ENCODE measurements around the gene SOX1. TPM values are rescaled to one million over a fixed set of nuclear protein-coding genes. Genes with fewer than 3 reads are reported as not detected.

SOX1 gene
- total and polyA plus RNA-seq, 9 of the 15 experiments (the other 6 are each of a cell fraction or from before 2014, with no cell fraction given): not detected

DNA sequence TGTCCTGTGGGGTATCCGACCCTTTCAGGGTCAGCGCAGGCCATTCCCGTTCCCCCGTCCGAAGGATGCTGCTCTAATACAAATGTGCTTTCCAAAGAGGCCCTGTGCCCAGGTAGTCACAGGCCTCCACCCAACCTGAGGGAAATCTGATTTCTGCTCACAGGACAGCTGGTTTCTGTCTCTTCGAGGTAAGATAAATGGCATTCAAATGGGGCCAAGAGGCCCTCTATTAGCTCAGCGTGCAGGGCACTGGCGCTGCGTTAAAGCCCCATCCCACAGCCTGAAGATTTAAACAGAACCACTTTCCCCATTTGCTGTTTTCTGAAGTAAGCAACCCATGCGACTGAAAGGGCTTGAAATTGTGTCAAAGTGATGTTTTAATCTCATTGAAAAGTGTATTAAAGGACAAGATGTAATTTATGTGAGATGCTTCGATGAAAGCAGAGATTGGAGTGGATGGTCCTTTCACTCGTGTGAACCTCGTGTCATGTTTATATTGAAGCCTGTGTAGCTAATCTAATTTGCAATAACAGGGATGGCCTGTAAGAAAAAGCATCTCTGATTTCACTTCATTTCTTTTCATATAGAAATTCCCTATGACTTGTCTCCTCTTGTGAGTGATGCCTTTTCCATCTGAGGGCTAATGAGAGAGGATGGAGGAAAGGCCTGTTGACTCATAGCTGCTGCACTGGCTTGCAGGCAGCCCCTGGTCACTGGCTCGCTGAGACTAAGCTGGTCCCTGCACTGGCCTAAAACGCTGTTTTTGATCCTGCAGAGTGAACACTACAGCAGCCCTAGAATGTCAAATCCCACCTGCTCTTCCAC is 7.3 kb upstream of the SOX1 start:
- in situ Hi-C loops (cut with MboI) (no loop called here), intact Hi-C loops (cut with micrococcal nuclease) (loop anchor here (10.0 kb wide), 1 partner anchor 275 kb away; no protein-coding TSS in a partner anchor)
- ATAC-seq (no peak), DNase-seq (ENCODE audit: extremely low read depth in 1 of 4, low spot score in 3 of 4) (no peak), FAIRE-seq (no peak)
- Histone ChIP-seq H3K27ac (ENCODE audit: extremely low read depth, low read depth, low read length) (no peak overlapping the region), H3K4me2 (ENCODE audit: insufficient read depth, low read length) (no peak overlapping the region), H3K36me3 (ENCODE audit: control insufficient read depth, insufficient read depth, low read length) (no peaks in the 10 kb centered on the region), H3K9me3 (replicated peaks; ENCODE audit: control insufficient read depth, insufficient read depth, low read depth, low read length) (no peaks in the 10 kb centered on the region), H3K27me3 (ENCODE audit: control insufficient read depth in 2 of 2, insufficient read depth in 2 of 2, low read length in 2 of 2) (peaks cover 2 to 50% of the 10 kb centered on the region in 2 experiments; a peak in 3 of 5 replicates), H3K9me1 (ENCODE audit: control insufficient read depth, insufficient read depth, low read length) (no peaks in the 10 kb centered on the region), H3K9ac (ENCODE audit: insufficient read depth in 1 of 2, low read depth in 2 of 2, low read length in 2 of 2) (no peak overlapping the region), H3K4me1 (replicated peaks in 1 of 2; ENCODE audit: control insufficient read depth in 2 of 2, insufficient read depth in 2 of 2, low read length in 2 of 2) (peaks cover 0 to 9% of the 10 kb centered on the region in 2 experiments; a peak in 2 of 5 replicates), H4K20me1 (replicated peaks; ENCODE audit: control insufficient read depth, insufficient read depth, low read length) (no peaks in the 10 kb centered on the region), H2AFZ (ENCODE audit: low read depth, low read length) (no peak overlapping the region), H3K4me3 (no peak overlapping the region), H3K79me2 (ENCODE audit: control insufficient read depth, insufficient read depth, low read length) (no peaks in the 10 kb centered on the region)
- CTCF ChIA-PET (ENCODE audit: low intra/inter-chr PET ratio): no interaction called here
- TF ChIP-seq NR1H2 (CRISPR knock-in tag; IDR thresholded peaks at IDR 0.05) (no peak), BRD4 (IDR thresholded peaks at IDR 0.05) (no peak), GABPB2 (CRISPR knock-in tag; conservative IDR thresholded peaks at IDR 0.05) (no peak), ZNF347 (CRISPR knock-in tag; IDR thresholded peaks at IDR 0.05; ENCODE audit: low read depth) (no peak)
- 1% methylated on average over 15 of the region's 15 CpGs for WGBS (ENCODE audit: insufficient coverage, low coverage, missing lambda C conversion rate)
- POLR2A ChIA-PET: no interaction called here
- no TSS peak for BruUV-seq (replicated peaks)

GRCh38 chr13:112060282-112060830 is 6.6 kb upstream of the SOX1 start:
- FAIRE-seq: no peak
- Histone ChIP-seq H3K36me3 (ENCODE audit: control insufficient read depth, insufficient read depth, low read length) (no peaks in the 10 kb centered on the region), H2AFZ (ENCODE audit: low read depth, low read length) (no peak overlapping the region), H3K79me2 (ENCODE audit: control insufficient read depth, insufficient read depth, low read length) (no peaks in the 10 kb centered on the region), H4K20me1 (replicated peaks; ENCODE audit: control insufficient read depth, insufficient read depth, low read length) (no peaks in the 10 kb centered on the region), H3K27me3 (ENCODE audit: control insufficient read depth in 2 of 2, insufficient read depth in 2 of 2, low read length in 2 of 2) (peaks cover 2 to 50% of the 10 kb centered on the region in 2 experiments; a peak in 3 of 5 replicates), H3K9ac (ENCODE audit: insufficient read depth in 1 of 2, low read depth in 2 of 2, low read length in 2 of 2) (no peak overlapping the region), H3K4me2 (ENCODE audit: insufficient read depth, low read length) (no peak overlapping the region), H3K4me1 (replicated peaks in 1 of 2; ENCODE audit: control insufficient read depth in 2 of 2, insufficient read depth in 2 of 2, low read length in 2 of 2) (peaks cover 0 to 9% of the 10 kb centered on the region in 2 experiments; a peak in 2 of 5 replicates), H3K4me3 (no peak overlapping the region), H3K27ac (ENCODE audit: extremely low read depth, low read depth, low read length) (no peak overlapping the region), H3K9me1 (ENCODE audit: control insufficient read depth, insufficient read depth, low read length) (no peaks in the 10 kb centered on the region), H3K9me3 (replicated peaks; ENCODE audit: control insufficient read depth, insufficient read depth, low read depth, low read length) (no peaks in the 10 kb centered on the region)
- in situ Hi-C loops (cut with MboI): no loop called here
- no TSS peak for BruUV-seq (replicated peaks)
- POLR2A ChIA-PET: no interaction called here
- no peak for DNase-seq (ENCODE audit: extremely low read depth in 1 of 4, low spot score in 3 of 4)
- under 1% methylated on average over 14 of the region's 14 CpGs for WGBS (ENCODE audit: insufficient coverage, low coverage, missing lambda C conversion rate)
- ATAC-seq: no peak
- CTCF ChIA-PET (ENCODE audit: low intra/inter-chr PET ratio): no interaction called here
- intact Hi-C loops (cut with micrococcal nuclease): loop anchor here (10.0 kb wide), 1 partner anchor 274 kb away; no protein-coding TSS in a partner anchor
- TF ChIP-seq DMBX1 (CRISPR knock-in tag; IDR thresholded peaks at IDR 0.05; ENCODE audit: borderline replicate concordance) (no peak), ZNF780A (CRISPR knock-in tag; IDR thresholded peaks at IDR 0.05) (no peak), ZNF239 (CRISPR knock-in tag; IDR thresholded peaks at IDR 0.05) (no peak)

All from K562 (cell line).